Measurements from ENCODE around the gene BOK. TPM values are rescaled to one million over a fixed set of nuclear protein-coding genes. Genes with fewer than 3 reads are reported as not detected.
A peak's percentile ranks its signal among the peaks of the same experiment; 100 is the strongest.

The BOK gene
- total RNA-seq, 1 experiment from 2014 or later: 41.5 TPM

- Histone ChIP-seq H3K9ac (ENCODE audit: low read length) (no peak overlapping the region), H3K79me2 (ENCODE audit: insufficient read depth, low read length) (no peaks in the 10 kb centered on the region), H3K4me3 (replicated peaks in 1 of 2; ENCODE audit: low read depth in 1 of 2, low read length in 2 of 2) (no peak overlapping the region), H3K27ac (ENCODE audit: low read depth, low read length) (no peak overlapping the region), H3K9me2 (ENCODE audit: insufficient read depth) (no peaks in the 10 kb centered on the region), H2AFZ (ENCODE audit: low read depth, low read length, poor library complexity, severe bottlenecking) (no peak overlapping the region), H3K9me3 (ENCODE audit: control insufficient read depth in 1 of 2, insufficient read depth in 1 of 2, low read depth in 1 of 2, low read length in 2 of 2) (no peaks in the 10 kb centered on the region), H3K36me3 (ENCODE audit: control insufficient read depth in 1 of 2, insufficient read depth in 2 of 2, low read length in 2 of 2) (peaks cover 2 to 9% of the 10 kb centered on the region in 2 experiments), H3K4me2 (ENCODE audit: low read length) (no peak overlapping the region), H4K20me1 (ENCODE audit: insufficient read depth) (no peaks in the 10 kb centered on the region), H3K27me3 (ENCODE audit: insufficient read depth, low read length) (no peaks in the 10 kb centered on the region), H3K4me1 (ENCODE audit: control insufficient read depth in 1 of 2, insufficient read depth in 2 of 2, low read length in 2 of 2) (no peaks in the 10 kb centered on the region)
- no peak for DNase-seq (ENCODE audit: low read depth, low spot score)
- ChIA-PET CTCF (no interaction called here), POLR2A (no interaction called here), RAD21 (ENCODE audit: low non-redundant PET in 1 of 2, low total read pairs in 2 of 2, uncharacterized antibody in 2 of 2, unreplicated experiment in 2 of 2) (interaction anchor here (0.6 to 0.7 kb wide), 2 partner anchors 23 to 351 kb away, joined by 3 to 6 read pairs; no protein-coding TSS in a partner anchor)
- peak; percentile 13 for ATAC-seq
- intact Hi-C loops (cut with micrococcal nuclease): no loop called here
- TF ChIP-seq REST (IDR thresholded peaks at IDR 0.05; ENCODE audit: low read depth) (no peak), CEBPB (IDR thresholded peaks at IDR 0.05; ENCODE audit: low read depth) (no peak), SP1 (IDR thresholded peaks at IDR 0.05; ENCODE audit: low read depth) (no peak), EZH2phosphoT487 (IDR thresholded peaks at IDR 0.05; ENCODE audit: borderline replicate concordance) (no peak), ATF3 (IDR thresholded peaks at IDR 0.05) (no peak), TCF7L2 (IDR thresholded peaks at IDR 0.05; ENCODE audit: borderline replicate concordance, extremely low read depth, insufficient read depth, insufficient read length) (no peak), POLR2A (IDR thresholded peaks at IDR 0.05; ENCODE audit: borderline replicate concordance, extremely low read depth, insufficient read depth, insufficient read length) (no peak), SIN3A (IDR thresholded peaks at IDR 0.05; ENCODE audit: low read depth) (no peak), POLR2AphosphoS5 (IDR thresholded peaks at IDR 0.05; ENCODE audit: low read depth, low read length) (no peak; the same call in 1 of the 2 replicates), CTCF (IDR thresholded peaks at IDR 0.05 in 2 of 3, conservative IDR thresholded peaks at IDR 0.05 in 1 of 3; ENCODE audit: borderline replicate concordance in 1 of 3, insufficient read depth in 1 of 3, low read depth in 2 of 3, low read length in 2 of 3) (no peak), YY1 (IDR thresholded peaks at IDR 0.05; ENCODE audit: extremely low read depth, insufficient replicate concordance, low read depth, low read length) (no peak), ELF1 (IDR thresholded peaks at IDR 0.05; ENCODE audit: borderline replicate concordance, low read depth) (no peak), FOSL1 (IDR thresholded peaks at IDR 0.05; ENCODE audit: low read depth) (no peak), RAD21 (IDR thresholded peaks at IDR 0.05; ENCODE audit: low read depth) (no peak), MAX (IDR thresholded peaks at IDR 0.05) (no peak)
- BruUV-seq (replicated peaks): no TSS peak
Observed at GRCh38 chr2:241575624-241576292, 17.2 kb downstream of the BOK start.

Measured in HCT116 (cell line).